Mesothelial cell of epicardium (in vitro differentiated cells): ENCODE results near the gene ADARB1. TPM values are rescaled to one million over a fixed set of nuclear protein-coding genes. Genes with fewer than 3 reads are reported as not detected.

Experiments used
- DNase-seq, 2 experiments: peaks; one replicate each; pipeline ENCODE4 v3.0.0; 2021; ENCODE audit warnings: low spot score in 2 of 2; ENCODE audit not compliant: unreplicated experiment in 2 of 2
- H3K27ac Mint-ChIP-seq: 2 replicates; pipeline ENCODE4 v1.8.0; 2021; ENCODE audit warnings: mixed read lengths
- H3K27me3 Mint-ChIP-seq: 2 replicates; pipeline ENCODE4 v1.8.0; 2021; ENCODE audit warnings: low read depth, mixed read lengths
- H3K36me3 Mint-ChIP-seq: 2 replicates; pipeline ENCODE4 v1.8.0; 2021; ENCODE audit warnings: mixed read lengths
- H3K4me1 Mint-ChIP-seq: 2 replicates; pipeline ENCODE4 v1.8.0; 2021; ENCODE audit warnings: mixed read lengths
- H3K4me3 Mint-ChIP-seq: 2 replicates; pipeline ENCODE4 v1.8.0; 2021; ENCODE audit warnings: mild to moderate bottlenecking, moderate library complexity, mixed read lengths
- H3K9me3 Mint-ChIP-seq: 2 replicates; pipeline ENCODE4 v1.8.0; 2021; ENCODE audit warnings: mixed read lengths
- total RNA-seq: library from RNA; stranded (reverse); gene quantifications from 3 replicates; pipeline ENCODE4 v1.2.1, GENCODE V29; 2021
- TF ChIP-seq, protein P1 (sequence below): fragments of 200-600 bp; sonication (generic); IDR thresholded peaks from one replicate; pipeline ENCODE4 v1.5.0; 2021; ENCODE audit warnings: antibody characterized with exemption; ENCODE audit not compliant: unreplicated experiment

The ADARB1 gene
- total RNA-seq, 1 donor from 2014 or later = 26.5 TPM

- no peak for DNase-seq
- Mint-ChIP-seq H3K27me3 (no peaks in the 10 kb centered on the region), H3K4me1 (no peaks in the 10 kb centered on the region), H3K4me3 (no peak overlapping the region), H3K36me3 (peaks cover 40% of the 10 kb centered on the region), H3K9me3 (no peaks in the 10 kb centered on the region), H3K27ac (no peak overlapping the region)
- TF ChIP-seq, protein P1, sequence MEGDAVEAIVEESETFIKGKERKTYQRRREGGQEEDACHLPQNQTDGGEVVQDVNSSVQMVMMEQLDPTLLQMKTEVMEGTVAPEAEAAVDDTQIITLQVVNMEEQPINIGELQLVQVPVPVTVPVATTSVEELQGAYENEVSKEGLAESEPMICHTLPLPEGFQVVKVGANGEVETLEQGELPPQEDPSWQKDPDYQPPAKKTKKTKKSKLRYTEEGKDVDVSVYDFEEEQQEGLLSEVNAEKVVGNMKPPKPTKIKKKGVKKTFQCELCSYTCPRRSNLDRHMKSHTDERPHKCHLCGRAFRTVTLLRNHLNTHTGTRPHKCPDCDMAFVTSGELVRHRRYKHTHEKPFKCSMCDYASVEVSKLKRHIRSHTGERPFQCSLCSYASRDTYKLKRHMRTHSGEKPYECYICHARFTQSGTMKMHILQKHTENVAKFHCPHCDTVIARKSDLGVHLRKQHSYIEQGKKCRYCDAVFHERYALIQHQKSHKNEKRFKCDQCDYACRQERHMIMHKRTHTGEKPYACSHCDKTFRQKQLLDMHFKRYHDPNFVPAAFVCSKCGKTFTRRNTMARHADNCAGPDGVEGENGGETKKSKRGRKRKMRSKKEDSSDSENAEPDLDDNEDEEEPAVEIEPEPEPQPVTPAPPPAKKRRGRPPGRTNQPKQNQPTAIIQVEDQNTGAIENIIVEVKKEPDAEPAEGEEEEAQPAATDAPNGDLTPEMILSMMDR = no peak
Observed at GRCh38 chr21:45264146-45264911, 189.9 kb downstream of the ADARB1 start.

GRCh38 chr21:45264912-45265515 is 190.6 kb downstream of the ADARB1 start:
- Mint-ChIP-seq H3K4me3 (no peak overlapping the region), H3K36me3 (peaks cover 40% of the 10 kb centered on the region), H3K4me1 (no peaks in the 10 kb centered on the region), H3K27me3 (no peaks in the 10 kb centered on the region), H3K27ac (no peak overlapping the region), H3K9me3 (no peaks in the 10 kb centered on the region)
- DNase-seq = peak in 1 of 2 experiments; percentile 35
- TF ChIP-seq, protein P1 = no peak

GRCh38 chr21:45265721-45266517 is 191.5 kb downstream of the ADARB1 start:
- H3K4me3 Mint-ChIP-seq = no peak overlapping the region
- H3K4me1 Mint-ChIP-seq = no peaks in the 10 kb centered on the region
- no peaks in the 10 kb centered on the region for H3K9me3 Mint-ChIP-seq
- peak in 1 of 2 experiments; percentile 30 for DNase-seq
- no peak overlapping the region for H3K27ac Mint-ChIP-seq
- TF ChIP-seq, protein P1 = no peak
- peaks cover 40% of the 10 kb centered on the region for H3K36me3 Mint-ChIP-seq
- no peaks in the 10 kb centered on the region for H3K27me3 Mint-ChIP-seq

- H3K27ac Mint-ChIP-seq = no peak overlapping the region
Observed at GRCh38 chr21:45266518-45267389, 192.4 kb downstream of the ADARB1 start.

GRCh38 chr21:45267390-45267760 is 193.0 kb downstream of the ADARB1 start:
- Mint-ChIP-seq H3K36me3 (peaks cover 40% of the 10 kb centered on the region), H3K27ac (no peak overlapping the region), H3K27me3 (no peaks in the 10 kb centered on the region), H3K9me3 (no peaks in the 10 kb centered on the region), H3K4me3 (no peak overlapping the region), H3K4me1 (no peaks in the 10 kb centered on the region)
- TF ChIP-seq, protein P1 = no peak
- no peak for DNase-seq

More at GRCh38 chr21:45266518-45267389, 192.4 kb downstream of the ADARB1 start:
- peak in 1 of 2 experiments; percentile 26 for DNase-seq
- TF ChIP-seq, protein P1 = no peak
- H3K36me3 Mint-ChIP-seq = peaks cover 40% of the 10 kb centered on the region
- H3K9me3 Mint-ChIP-seq = no peaks in the 10 kb centered on the region
- H3K27me3 Mint-ChIP-seq = no peaks in the 10 kb centered on the region
- H3K4me1 Mint-ChIP-seq = no peaks in the 10 kb centered on the region
- no peak overlapping the region for H3K4me3 Mint-ChIP-seq
